GM06990 (cell line): Measurements from ENCODE around the gene SIKE1.

Experiments
- DNase-seq: peaks from one replicate; pipeline ENCODE4 v3.0.0-alpha.2; 2011; ENCODE audit not compliant: insufficient read length; ENCODE audit errors: extremely low read depth
- H3K27me3 ChIP-seq: replicated peaks from 2 replicates; pipeline ENCODE4 v1.6.0; 2011; ENCODE audit warnings: low read length; ENCODE audit not compliant: control insufficient read depth, insufficient read depth
- H3K36me3 ChIP-seq: 2 replicates; pipeline ENCODE4 v1.5.1; 2011; ENCODE audit warnings: low read length; ENCODE audit not compliant: control insufficient read depth, insufficient read depth
- H3K4me3 ChIP-seq: replicated peaks from 2 replicates; pipeline ENCODE4 v1.5.1; 2011; ENCODE audit warnings: low read depth, mild to moderate bottlenecking, control low read depth, low read length
- CTCF ChIP-seq: IDR thresholded peaks from 2 replicates; pipeline ENCODE4 v1.5.1; 2011; ENCODE audit warnings: low read length, control low read depth, mild to moderate bottlenecking, inconsistent platforms; ENCODE audit not compliant: insufficient read depth, poor library complexity, severe bottlenecking

SIKE1 gene

GRCh38 chr1:114723915-114724314, 56.6 kb downstream of the SIKE1 start:
- no peak for DNase-seq
- Histone ChIP-seq H3K27me3 (no peaks in the 10 kb centered on the region), H3K36me3 (peaks cover 14% of the 10 kb centered on the region), H3K4me3 (no peak overlapping the region)
- TF ChIP-seq CTCF: no peak

- Histone ChIP-seq H3K36me3 (peaks cover 17% of the 10 kb centered on the region), H3K27me3 (no peaks in the 10 kb centered on the region), H3K4me3 (no peak overlapping the region)
- no peak for DNase-seq
- TF ChIP-seq CTCF: no peak
These were observed 57.0 kb downstream of the SIKE1 start for GRCh38 chr1:114723457-114723856.

- no peak for TF ChIP-seq CTCF
- H3K4me3 ChIP-seq: no peak overlapping the region
- H3K36me3 ChIP-seq: peaks cover 14% of the 10 kb centered on the region
- H3K27me3 ChIP-seq: no peaks in the 10 kb centered on the region
- DNase-seq: no peak
These were observed 60.0 kb downstream of the SIKE1 start for GRCh38 chr1:114720492-114720891.
